Measurements from ENCODE around the gene AAGAB.

GRCh38 chr15:67219288-67219687 is 35.2 kb downstream of the AAGAB start:
- TF ChIP-seq CTCF (IDR thresholded peaks at IDR 0.05) (no peak), EZH2 (IDR thresholded peaks at IDR 0.05; ENCODE audit: borderline replicate concordance, insufficient read depth, low read depth, low read length, poor library complexity, severe bottlenecking) (no peak)

Data from B cell (primary cell).